ENCODE data around the gene SH3PXD2A. TPM values are rescaled to one million over a fixed set of nuclear protein-coding genes. Genes with fewer than 3 reads are reported as not detected.

SH3PXD2A gene
- total RNA-seq, 1 experiment from 2014 or later = 0.07 TPM

- Histone ChIP-seq H3K4me3 (ENCODE audit: low read length) (no peak overlapping the region), H3K27ac (ENCODE audit: low read length) (no peak overlapping the region), H3K79me2 (ENCODE audit: low read length) (no peaks in the 10 kb centered on the region), H3K36me3 (ENCODE audit: insufficient read depth, low read length) (no peaks in the 10 kb centered on the region), H2AFZ (ENCODE audit: low read length) (no peak overlapping the region), H3K9ac (ENCODE audit: low read length) (no peak overlapping the region), H4K20me1 (ENCODE audit: insufficient read depth, low read depth, low read length) (peaks cover 6% of the 10 kb centered on the region; the same call in 1 of the 2 replicates), H3K4me1 (ENCODE audit: low read length) (peaks cover 11% of the 10 kb centered on the region), H3K4me2 (ENCODE audit: low read depth, low read length, poor library complexity, severe bottlenecking) (no peak overlapping the region), H3K9me2 (replicated peaks; ENCODE audit: insufficient read depth, low read length) (no peaks in the 10 kb centered on the region), H3K27me3 (ENCODE audit: low read length) (no peaks in the 10 kb centered on the region), H3K9me3 (ENCODE audit: low read length) (no peaks in the 10 kb centered on the region)
- DNase-seq = no peak
Measured at GRCh38 chr10:103556383-103557007, 298.9 kb downstream of the SH3PXD2A start.

GRCh38 chr10:103555712-103556111 is 299.7 kb downstream of the SH3PXD2A start:
- DNase-seq = no peak
- H3K9ac ChIP-seq (ENCODE audit: low read length) = no peak overlapping the region
- H3K27ac ChIP-seq (ENCODE audit: low read length) = no peak overlapping the region
- no peaks in the 10 kb centered on the region for H3K36me3 ChIP-seq (ENCODE audit: insufficient read depth, low read length)
- H2AFZ ChIP-seq (ENCODE audit: low read length) = no peak overlapping the region
- no peaks in the 10 kb centered on the region for H3K9me3 ChIP-seq (ENCODE audit: low read length)
- peak overlapping the region; percentile 38; the same call in 1 of the 2 replicates for H3K4me3 ChIP-seq (ENCODE audit: low read length)
- peaks cover 6% of the 10 kb centered on the region; the same call in 1 of the 2 replicates for H4K20me1 ChIP-seq (ENCODE audit: insufficient read depth, low read depth, low read length)
- H3K4me2 ChIP-seq (ENCODE audit: low read depth, low read length, poor library complexity, severe bottlenecking) = peak overlapping the region; percentile 48
- H3K79me2 ChIP-seq (ENCODE audit: low read length) = no peaks in the 10 kb centered on the region
- H3K27me3 ChIP-seq (ENCODE audit: low read length) = no peaks in the 10 kb centered on the region
- H3K9me2 ChIP-seq (replicated peaks; ENCODE audit: insufficient read depth, low read length) = no peaks in the 10 kb centered on the region
- peaks cover 11% of the 10 kb centered on the region for H3K4me1 ChIP-seq (ENCODE audit: low read length)

- Histone ChIP-seq H4K20me1 (ENCODE audit: insufficient read depth, low read depth, low read length) (peaks cover 6% of the 10 kb centered on the region; the same call in 1 of the 2 replicates), H3K27ac (ENCODE audit: low read length) (no peak overlapping the region), H3K36me3 (ENCODE audit: insufficient read depth, low read length) (no peaks in the 10 kb centered on the region), H3K9me2 (replicated peaks; ENCODE audit: insufficient read depth, low read length) (no peaks in the 10 kb centered on the region), H3K79me2 (ENCODE audit: low read length) (no peaks in the 10 kb centered on the region), H3K27me3 (ENCODE audit: low read length) (no peaks in the 10 kb centered on the region), H2AFZ (ENCODE audit: low read length) (no peak overlapping the region), H3K4me3 (ENCODE audit: low read length) (peak overlapping the region; percentile 38), H3K9ac (ENCODE audit: low read length) (0 out of 2 replicates have a peak overlapping the region, but pooled peaks have one; percentile 13), H3K4me2 (ENCODE audit: low read depth, low read length, poor library complexity, severe bottlenecking) (peak overlapping the region; percentile 48), H3K9me3 (ENCODE audit: low read length) (no peaks in the 10 kb centered on the region), H3K4me1 (ENCODE audit: low read length) (peaks cover 16% of the 10 kb centered on the region)
- DNase-seq = no peak
Measured at GRCh38 chr10:103555325-103555649, 300.1 kb downstream of the SH3PXD2A start.

- Histone ChIP-seq H3K9me2 (replicated peaks; ENCODE audit: insufficient read depth, low read length) (no peaks in the 10 kb centered on the region), H2AFZ (ENCODE audit: low read length) (no peak overlapping the region), H3K4me3 (ENCODE audit: low read length) (peak overlapping the region; percentile 38; the same call in 1 of the 2 replicates), H3K4me2 (ENCODE audit: low read depth, low read length, poor library complexity, severe bottlenecking) (peak overlapping the region; percentile 48), H3K27me3 (ENCODE audit: low read length) (no peaks in the 10 kb centered on the region), H3K79me2 (ENCODE audit: low read length) (no peaks in the 10 kb centered on the region), H3K9me3 (ENCODE audit: low read length) (no peaks in the 10 kb centered on the region), H3K36me3 (ENCODE audit: insufficient read depth, low read length) (no peaks in the 10 kb centered on the region), H3K4me1 (ENCODE audit: low read length) (peaks cover 21% of the 10 kb centered on the region), H3K27ac (ENCODE audit: low read length) (no peak overlapping the region), H3K9ac (ENCODE audit: low read length) (0 out of 2 replicates have a peak overlapping the region, but pooled peaks have one; percentile 13), H4K20me1 (ENCODE audit: insufficient read depth, low read depth, low read length) (peaks cover 6% of the 10 kb centered on the region; the same call in 1 of the 2 replicates)
- DNase-seq = peak; percentile 51
Measured at GRCh38 chr10:103554488-103555324, 300.7 kb downstream of the SH3PXD2A start.

- DNase-seq = no peak
- no peaks in the 10 kb centered on the region for H3K79me2 ChIP-seq (ENCODE audit: low read length)
- no peak overlapping the region for H3K4me2 ChIP-seq (ENCODE audit: low read depth, low read length, poor library complexity, severe bottlenecking)
- H3K9me3 ChIP-seq (ENCODE audit: low read length) = no peaks in the 10 kb centered on the region
- no peak overlapping the region for H2AFZ ChIP-seq (ENCODE audit: low read length)
- no peaks in the 10 kb centered on the region for H3K9me2 ChIP-seq (replicated peaks; ENCODE audit: insufficient read depth, low read length)
- no peaks in the 10 kb centered on the region for H3K27me3 ChIP-seq (ENCODE audit: low read length)
- H3K4me3 ChIP-seq (ENCODE audit: low read length) = no peak overlapping the region
- peaks cover 29% of the 10 kb centered on the region for H3K4me1 ChIP-seq (ENCODE audit: low read length)
- H3K9ac ChIP-seq (ENCODE audit: low read length) = no peak overlapping the region
- H4K20me1 ChIP-seq (ENCODE audit: insufficient read depth, low read depth, low read length) = peaks cover 6% of the 10 kb centered on the region; the same call in 1 of the 2 replicates
- no peaks in the 10 kb centered on the region for H3K36me3 ChIP-seq (ENCODE audit: insufficient read depth, low read length)
- H3K27ac ChIP-seq (ENCODE audit: low read length) = no peak overlapping the region
Measured at GRCh38 chr10:103553743-103554487, 301.5 kb downstream of the SH3PXD2A start.

GRCh38 chr10:103552856-103553742 is 302.3 kb downstream of the SH3PXD2A start:
- Histone ChIP-seq H3K4me1 (ENCODE audit: low read length) (peaks cover 37% of the 10 kb centered on the region), H3K9me3 (ENCODE audit: low read length) (no peaks in the 10 kb centered on the region), H3K79me2 (ENCODE audit: low read length) (no peaks in the 10 kb centered on the region), H3K27me3 (ENCODE audit: low read length) (no peaks in the 10 kb centered on the region), H3K36me3 (ENCODE audit: insufficient read depth, low read length) (no peaks in the 10 kb centered on the region), H4K20me1 (ENCODE audit: insufficient read depth, low read depth, low read length) (peaks cover 6% of the 10 kb centered on the region; the same call in 1 of the 2 replicates), H3K27ac (ENCODE audit: low read length) (no peak overlapping the region), H3K4me2 (ENCODE audit: low read depth, low read length, poor library complexity, severe bottlenecking) (no peak overlapping the region), H2AFZ (ENCODE audit: low read length) (no peak overlapping the region), H3K9ac (ENCODE audit: low read length) (no peak overlapping the region), H3K9me2 (replicated peaks; ENCODE audit: insufficient read depth, low read length) (no peaks in the 10 kb centered on the region), H3K4me3 (ENCODE audit: low read length) (no peak overlapping the region)
- no peak for DNase-seq

GRCh38 chr10:103551619-103552602 is 303.5 kb downstream of the SH3PXD2A start:
- Histone ChIP-seq H2AFZ (ENCODE audit: low read length) (no peak overlapping the region), H3K4me2 (ENCODE audit: low read depth, low read length, poor library complexity, severe bottlenecking) (no peak overlapping the region), H3K36me3 (ENCODE audit: insufficient read depth, low read length) (no peaks in the 10 kb centered on the region), H3K4me1 (ENCODE audit: low read length) (peaks cover 49% of the 10 kb centered on the region), H4K20me1 (ENCODE audit: insufficient read depth, low read depth, low read length) (peaks cover 6% of the 10 kb centered on the region; the same call in 1 of the 2 replicates), H3K27me3 (ENCODE audit: low read length) (no peaks in the 10 kb centered on the region), H3K79me2 (ENCODE audit: low read length) (no peaks in the 10 kb centered on the region), H3K27ac (ENCODE audit: low read length) (no peak overlapping the region), H3K9ac (ENCODE audit: low read length) (no peak overlapping the region), H3K4me3 (ENCODE audit: low read length) (no peak overlapping the region), H3K9me3 (ENCODE audit: low read length) (no peaks in the 10 kb centered on the region), H3K9me2 (replicated peaks; ENCODE audit: insufficient read depth, low read length) (no peaks in the 10 kb centered on the region)
- no peak for DNase-seq

Measured in Karpas-422 (cell line).